Adrenal gland (tissue), 12 donors: ENCODE results near the gene PTPRN2. TPM values are rescaled to one million over a fixed set of nuclear protein-coding genes. Genes with fewer than 3 reads are reported as not detected.

Experiments used
- DNase-seq, 7 donors: peaks; one replicate each; pipeline ENCODE4 v3.0.0-alpha.2; 2019 to 2020
- H3K27ac ChIP-seq, 5 donors: fragments of 200-600 bp; sonication (generic) in 4 of 5; 1 replicate in 3 of 5; 2 replicates in 2 of 5; pipeline versions ENCODE4 v1.5.1 to v1.8.0; 2016 to 2020; ENCODE audit warnings: mild to moderate bottlenecking in 1 of 5
- H3K27me3 ChIP-seq: fragments of 200-600 bp; 2 replicates; pipeline ENCODE4 v1.8.0; 2021
- H3K36me3 ChIP-seq, 2 donors: fragments of 200-600 bp; replicated peaks in 1 of 2; 1 replicate in 1 of 2; 2 replicates in 1 of 2; pipeline versions ENCODE4 v1.5.1 to v1.8.0; 2018 to 2022
- H3K4me1 ChIP-seq, 2 donors: fragments of 200-600 bp; replicated peaks in 1 of 2; 1 replicate in 1 of 2; 2 replicates in 1 of 2; pipeline versions ENCODE4 v1.5.1 to v1.8.0; 2018 to 2021
- H3K4me3 ChIP-seq, 4 donors: fragments of 200-600 bp; sonication (generic) in 3 of 4; one replicate each; pipeline ENCODE4 v1.5.1; 2016 to 2018
- H3K9me3 ChIP-seq, 3 donors: fragments of 200-600 bp; sonication (generic) in 1 of 3; replicated peaks in 1 of 3; 1 replicate in 2 of 3; 2 replicates in 1 of 3; pipeline versions ENCODE4 v1.5.1 to v1.8.0; 2016 to 2021
- CTCF ChIP-seq, 6 experiments: fragments of 450-650 bp in 4 of 6; fragments of 200-600 bp in 2 of 6; sonication (generic) in 1 of 6; IDR thresholded peaks; 1 replicate in 5 of 6; 2 replicates in 1 of 6; pipeline versions ENCODE4 v1.5.1 to v1.8.0; 2016 to 2021; ENCODE audit warnings: antibody characterized with exemption in 6 of 6, mild to moderate bottlenecking in 2 of 6, moderate library complexity in 1 of 6
- POLR2A ChIP-seq, 2 donors: fragments of 450-650 bp; IDR thresholded peaks; one replicate each; pipeline ENCODE4 v1.6.1; 2017; ENCODE audit warnings: antibody characterized with exemption in 2 of 2, mild to moderate bottlenecking in 2 of 2, moderate library complexity in 1 of 2
- WGBS, 4 donors: extraction: QIAGEN DNeasy Blood & Tissue Kit in 2 of 4; methylation state at CpG; one replicate each; pipeline versions ENCODE4 v1.1.5 to v1.1.7; 2013 to 2017; 5-methylcytosine and 5-hydroxymethylcytosine counted together
- intact Hi-C, 2 donors: fragments of 100-400 bp; cut with DNase I; formaldehyde crosslinking; loops; one replicate each; pipeline versions ENCODE4 v1.14.1 to v1.15.0; 2022 to 2023
- polyA plus RNA-seq, 3 donors: library from polyadenylated mRNA; stranded (reverse); fragments of 200-250 nt in 2 of 3; fragments of 350-450 nt in 1 of 3; fragmentation: Illumina TruSeq in 1 of 3; extraction: RNeasy Lipid Tissue Mini Kit (QIAGEN cat#74804) in 1 of 3; gene quantifications; one replicate each; pipeline ENCODE4 v1.2.3, GENCODE V29; 2013 to 2014
- total RNA-seq, 9 donors: library from RNA; depleted of rRNA in 4 of 9; stranded (reverse); fragments of >200 nt in 4 of 9; fragments of 120-200 nt in 1 of 9; fragmentation: NEBNext Ultra II Directional in 1 of 9; extraction: Animal tissue kit (Norgen Biotek cat#: 25700) in 1 of 9; gene quantifications; one replicate each; pipeline versions ENCODE4 v1.1.0 to v1.2.4, GENCODE V29; 2013 to 2023
- donor health status: healthy with polysubstance abuse.
- donor health status: Bipolar disorder and iron deficiency.
- donor health status: DM: yes; HTN: yes; CAD: no.
- donor health status: DM: no; HTN: no; CAD: no.
- donor health status: DM: no; HTN: no; CAD: no.
- donor health status: DM: yes; HTN: yes; CAD: no.

PTPRN2 gene
- total and polyA plus RNA-seq, 12 donors, result 2.2 to 16.2 (median 3.4) TPM

DNA sequence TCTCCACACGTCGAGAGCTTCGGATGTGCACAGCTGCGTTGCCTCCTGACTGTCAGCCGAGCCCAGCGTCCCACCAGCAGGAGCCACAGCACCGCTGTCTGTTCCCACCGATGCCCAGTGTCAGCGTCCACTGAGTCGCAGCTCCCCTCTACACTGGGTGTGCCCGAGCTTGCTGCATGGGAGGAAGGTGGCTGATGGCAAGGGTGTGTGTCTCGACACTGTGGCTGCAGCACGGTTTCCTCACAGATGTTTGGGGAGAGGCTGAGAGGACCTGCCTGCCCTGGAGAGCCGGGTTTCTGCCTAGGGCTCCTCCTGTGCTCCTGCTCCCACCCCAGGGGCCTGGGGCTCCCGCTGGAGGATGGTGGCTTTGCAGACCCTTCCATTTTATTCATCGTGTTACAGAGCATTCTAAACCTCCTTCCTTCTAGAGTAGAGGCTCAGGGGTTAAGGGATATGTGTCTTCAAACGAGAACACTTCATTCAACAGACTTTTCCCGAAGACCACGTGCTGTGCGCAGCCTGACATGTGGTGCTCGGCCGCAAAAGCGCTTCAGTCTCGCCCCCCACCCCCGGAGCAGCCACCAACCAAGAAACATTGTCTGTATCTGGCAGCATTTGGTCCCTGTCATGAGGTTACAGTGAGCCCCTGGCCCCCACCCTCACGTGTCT lies 866.0 kb downstream of the PTPRN2 start:
- Histone ChIP-seq H3K27me3 (no peaks in the 10 kb centered on the region), H3K9me3 (no peaks in the 10 kb centered on the region), H3K4me1 (no peaks in the 10 kb centered on the region), H3K4me3 (no peak overlapping the region), H3K36me3 (no peaks in the 10 kb centered on the region), H3K27ac (no peak overlapping the region)
- DNase-seq, result no peak
- TF ChIP-seq CTCF (IDR thresholded peaks at IDR 0.05), result no peak
- no peak for TF ChIP-seq POLR2A (IDR thresholded peaks at IDR 0.05)
- intact Hi-C loops, result loop anchor here in 1 of 2 donors (10.0 kb wide), 1 partner anchor 63 kb away; no protein-coding TSS in a partner anchor
- WGBS, 4 donors, result 76 to 84% (median 82%) methylated on average over 10 to 26 of the region's 26 CpGs

- H3K27ac ChIP-seq, result no peak overlapping the region
- TF ChIP-seq POLR2A (IDR thresholded peaks at IDR 0.05), result no peak
- TF ChIP-seq CTCF (IDR thresholded peaks at IDR 0.05), result no peak
- intact Hi-C loops, result loop anchor here in 1 of 2 donors (10.0 kb wide), 1 partner anchor 65 kb away; no protein-coding TSS in a partner anchor
- H3K27me3 ChIP-seq, result no peaks in the 10 kb centered on the region
- no peaks in the 10 kb centered on the region for H3K9me3 ChIP-seq
- no peaks in the 10 kb centered on the region for H3K4me1 ChIP-seq
- WGBS, 4 donors, result 78 to 87% (median 85%) methylated on average over 28 to 36 of the region's 36 CpGs
- no peak for DNase-seq
- no peaks in the 10 kb centered on the region for H3K36me3 ChIP-seq
- H3K4me3 ChIP-seq, result no peak overlapping the region
These were observed 867.6 kb downstream of the PTPRN2 start for GRCh38 chr7:157719705-157720655.

DNA sequence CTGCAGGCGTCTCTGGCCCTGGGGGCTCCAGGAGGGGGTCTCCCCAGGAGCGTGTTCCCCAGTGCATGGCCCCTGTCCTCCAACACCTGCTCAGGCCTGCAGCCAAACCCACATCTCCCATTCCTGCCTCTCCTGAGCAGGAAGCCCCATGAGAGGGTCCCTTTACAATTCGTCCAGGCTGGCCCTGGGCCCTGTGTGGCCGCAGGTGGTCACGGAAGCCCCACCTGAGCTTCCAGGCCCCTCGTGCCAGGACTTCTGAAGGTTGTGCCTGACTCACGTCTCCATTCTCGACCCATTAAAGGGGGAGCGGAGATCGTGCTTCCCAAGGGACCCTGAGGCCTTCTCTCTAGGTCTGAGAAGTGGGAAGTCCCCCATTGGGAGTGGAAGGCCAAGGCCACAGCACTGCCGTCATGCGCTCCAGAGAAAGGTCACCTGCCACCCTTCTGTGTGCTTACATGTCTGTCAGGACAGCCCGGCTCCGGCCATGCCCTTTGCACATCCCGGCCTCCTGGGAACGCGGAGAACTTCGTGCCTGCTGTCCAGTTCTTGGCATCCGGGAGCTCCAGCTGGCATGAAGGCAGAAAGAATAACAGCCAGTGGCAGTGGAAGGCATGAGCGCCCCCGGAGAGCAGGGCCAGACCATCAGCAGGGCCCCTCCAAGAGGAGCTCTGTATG lies 868.5 kb downstream of the PTPRN2 start:
- Histone ChIP-seq H3K27ac (no peak overlapping the region), H3K27me3 (no peaks in the 10 kb centered on the region), H3K4me1 (no peaks in the 10 kb centered on the region), H3K4me3 (no peak overlapping the region), H3K9me3 (no peaks in the 10 kb centered on the region), H3K36me3 (no peaks in the 10 kb centered on the region)
- no peak for DNase-seq
- TF ChIP-seq CTCF (IDR thresholded peaks at IDR 0.05) (no peak), POLR2A (IDR thresholded peaks at IDR 0.05) (no peak)
- 77 to 93% (median 85%) methylated on average over 10 to 21 of the region's 21 CpGs for WGBS, 4 donors
- intact Hi-C loops, result no loop called here
